ENCODE data around the gene SETX.

SETX gene

DNA sequence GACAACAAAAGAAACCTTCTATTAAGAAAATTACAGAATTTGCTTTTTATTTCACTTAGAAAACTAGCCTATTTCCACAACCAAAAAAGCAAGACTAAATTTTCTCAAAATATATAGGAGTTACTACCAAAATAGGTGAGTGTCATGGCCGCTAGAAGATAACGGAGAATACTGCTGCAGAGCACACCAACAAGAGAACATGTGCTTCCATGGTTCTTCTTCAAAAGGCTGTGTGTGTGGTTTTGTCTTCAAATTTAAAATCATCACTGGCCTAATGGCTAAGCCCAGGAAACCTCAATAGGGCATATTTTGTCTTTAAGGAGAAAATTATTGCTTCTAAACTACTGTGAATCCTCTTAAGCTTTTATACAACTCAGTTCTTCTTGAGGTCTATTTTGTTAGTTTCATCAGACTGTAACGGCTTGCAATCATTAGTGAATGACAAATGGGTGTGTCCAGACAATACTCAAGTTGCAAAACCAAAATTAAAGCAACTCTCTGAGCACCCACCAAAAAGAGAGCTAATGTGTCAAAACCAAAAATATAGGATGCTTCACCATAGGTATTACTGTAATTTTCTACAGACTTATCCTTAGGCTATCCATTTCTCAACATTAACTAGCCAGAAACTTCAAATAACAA lies 3.3 kb downstream of the SETX start:
- no peak for DNase-seq (ENCODE audit: low read depth in 2 of 2)

DNA sequence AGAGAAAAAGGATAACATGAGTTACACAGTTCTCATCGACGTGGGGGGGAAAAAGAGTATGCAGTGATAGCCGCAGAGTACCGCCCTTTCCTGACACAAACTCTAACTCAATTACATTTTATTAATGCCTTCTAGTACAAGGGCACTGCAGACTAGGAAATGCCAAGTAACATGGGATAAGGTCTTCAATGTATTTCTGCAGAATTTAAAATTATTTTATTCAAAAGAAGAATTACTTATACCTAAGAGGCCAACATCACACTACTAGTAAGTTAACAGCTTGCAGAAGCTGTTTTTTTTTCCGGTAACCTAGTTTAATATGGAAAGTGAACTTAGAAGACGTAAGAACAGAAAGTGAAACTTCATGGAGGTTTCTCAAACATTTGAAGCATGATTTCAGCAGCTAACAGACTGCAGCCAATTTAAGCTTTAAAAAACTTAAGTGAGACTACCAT lies 3.9 kb downstream of the SETX start:
- no peak for DNase-seq (ENCODE audit: low read depth in 2 of 2)

DNA sequence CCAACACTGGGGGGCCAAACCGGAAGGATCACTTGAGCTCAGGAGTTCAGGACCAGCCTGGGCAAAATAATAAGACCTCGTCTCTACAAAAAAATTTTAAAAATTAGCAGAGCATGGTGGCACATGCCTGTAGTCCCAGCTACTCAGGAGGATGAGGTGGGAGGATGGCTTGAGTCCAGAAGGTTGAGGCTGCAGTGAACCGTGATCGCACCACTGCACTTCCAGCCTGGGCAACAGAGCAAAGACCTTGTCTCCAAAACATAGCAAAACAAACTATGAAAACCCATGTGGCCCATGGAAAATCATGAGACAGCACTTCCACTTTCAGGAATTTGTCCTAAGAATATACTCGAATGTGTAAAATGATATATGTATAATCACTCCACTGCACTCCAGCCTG lies 6.1 kb downstream of the SETX start:
- no peak for DNase-seq (ENCODE audit: low read depth in 2 of 2)

DNA sequence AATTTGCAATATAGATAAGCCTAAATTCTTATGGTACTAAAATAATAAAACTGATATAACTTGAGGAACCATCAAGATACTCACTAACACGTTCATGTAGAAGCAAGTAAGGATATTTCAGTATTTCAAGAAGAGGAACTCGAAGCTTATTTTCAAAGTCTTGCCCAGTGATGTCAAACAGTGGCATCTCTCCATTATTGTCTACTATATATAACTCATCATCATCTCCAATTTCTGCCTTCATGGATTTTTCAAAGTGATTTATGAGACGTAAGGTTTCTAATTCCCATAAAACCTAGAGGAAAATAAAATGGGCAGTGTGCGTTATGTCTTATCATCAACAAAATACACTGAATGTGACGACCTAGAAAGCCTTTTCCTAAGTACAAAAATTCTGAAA lies 8.6 kb downstream of the SETX start:
- DNase-seq (ENCODE audit: low read depth in 2 of 2): no peak

DNA sequence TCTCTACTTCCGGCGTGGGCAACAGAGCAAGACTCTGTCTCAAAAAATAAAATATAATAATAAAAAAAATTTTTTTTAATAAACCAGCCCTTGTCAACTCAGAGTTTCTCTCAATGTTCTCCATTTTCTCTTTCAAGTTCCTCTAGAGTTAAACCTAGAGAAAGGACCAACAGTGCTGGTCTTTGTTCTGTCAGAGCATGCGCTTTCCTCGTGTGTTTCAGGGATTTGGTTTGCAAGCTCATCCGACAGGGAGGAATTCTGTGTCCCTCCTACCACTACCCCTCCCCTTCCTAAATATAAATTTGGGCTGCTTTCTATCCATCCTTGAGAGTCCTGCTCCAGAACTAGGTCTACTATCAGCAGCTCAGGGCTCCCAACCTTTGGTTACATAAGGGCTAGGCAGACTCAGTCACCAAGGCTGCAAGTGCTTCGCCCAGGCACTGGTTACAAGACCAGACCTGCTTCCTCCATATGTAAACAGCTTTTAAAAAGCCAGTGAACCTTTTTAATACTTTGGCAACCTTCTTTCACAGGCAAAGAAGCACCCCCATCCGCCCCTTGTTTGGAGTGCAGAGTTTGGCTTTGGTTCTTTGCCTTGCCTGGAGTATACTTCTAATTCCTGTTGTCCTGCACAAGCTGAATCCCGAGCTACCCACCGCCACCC lies 13.5 kb downstream of the SETX start:
- no peak for DNase-seq (ENCODE audit: low read depth in 2 of 2)

DNA sequence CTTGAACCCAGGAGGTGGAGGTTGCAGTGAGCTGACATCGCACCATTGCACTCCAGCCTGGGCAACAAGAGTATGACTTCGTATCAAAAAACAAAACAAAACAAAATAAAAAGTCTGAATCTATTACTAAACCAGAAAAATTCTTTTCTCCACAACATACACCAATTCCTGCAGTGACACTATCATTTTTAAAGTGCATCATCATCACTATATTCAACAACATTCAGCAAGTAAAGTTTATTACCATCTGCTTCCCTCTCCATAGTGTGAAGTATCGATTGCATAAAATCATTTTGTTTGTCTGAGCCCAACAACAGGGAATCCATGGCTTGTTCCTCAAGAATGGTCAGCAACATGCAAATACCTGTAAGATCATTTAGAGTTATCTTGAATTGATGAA lies 20.4 kb downstream of the SETX start:
- no peak for DNase-seq (ENCODE audit: low read depth in 2 of 2)

DNA sequence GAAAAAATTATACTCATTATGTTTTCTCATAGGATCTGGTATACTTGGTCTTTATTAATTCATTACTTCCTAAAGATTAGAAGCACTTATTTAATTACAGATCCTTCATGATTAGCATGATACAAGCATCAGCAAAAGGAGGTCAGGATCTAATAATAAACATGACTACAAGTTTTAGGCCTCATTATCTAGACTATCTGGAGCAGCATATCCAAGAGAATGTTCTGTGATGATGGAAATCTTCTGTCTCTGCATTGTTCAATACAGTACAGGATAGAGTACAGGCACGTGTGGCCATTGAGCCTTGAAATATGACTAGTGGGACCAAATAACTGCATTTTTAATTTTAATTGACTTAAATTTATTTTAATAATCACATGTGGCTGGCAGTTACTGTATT lies 21.2 kb downstream of the SETX start:
- no peak for DNase-seq (ENCODE audit: low read depth in 2 of 2)

DNA sequence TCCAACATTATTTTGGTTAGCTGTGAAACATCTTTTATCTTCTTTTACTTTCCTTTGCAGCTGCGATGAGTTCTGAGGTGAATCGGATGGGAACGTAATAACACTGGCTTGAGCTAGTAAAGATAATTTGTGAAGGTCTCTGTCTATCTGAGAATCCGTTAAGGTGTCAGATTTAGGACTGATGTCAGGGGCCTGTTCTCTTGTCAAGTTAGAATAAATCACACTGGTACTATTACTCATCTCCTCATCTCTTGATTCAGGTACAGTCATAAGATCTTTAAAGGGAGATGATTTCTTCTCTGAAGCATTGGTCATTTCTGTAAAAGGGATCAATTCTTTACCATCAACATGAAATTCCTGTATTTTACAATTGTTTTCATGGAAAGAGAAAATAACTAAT lies 26.2 kb downstream of the SETX start:
- no peak for DNase-seq (ENCODE audit: low read depth in 2 of 2)

DNA sequence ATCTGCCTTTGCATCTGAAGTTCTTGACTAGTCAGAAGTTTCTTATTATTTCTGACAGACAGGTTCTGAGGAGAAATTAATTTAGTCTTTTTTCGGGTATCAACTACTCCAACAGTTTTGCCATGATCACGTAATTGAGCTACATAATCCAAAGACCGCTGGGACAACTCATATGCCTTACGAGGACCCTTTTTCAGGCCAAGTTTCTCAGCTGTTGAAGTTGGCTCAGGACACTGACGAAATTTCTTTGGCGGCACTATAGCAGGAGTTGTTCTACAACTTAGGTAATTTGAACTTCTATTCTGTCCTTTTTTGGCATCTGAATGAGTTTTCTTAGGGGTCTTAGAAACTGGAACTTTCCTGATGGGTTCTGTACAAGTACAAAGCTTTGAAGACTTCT lies 27.2 kb downstream of the SETX start:
- DNase-seq (ENCODE audit: low read depth in 2 of 2): no peak

DNA sequence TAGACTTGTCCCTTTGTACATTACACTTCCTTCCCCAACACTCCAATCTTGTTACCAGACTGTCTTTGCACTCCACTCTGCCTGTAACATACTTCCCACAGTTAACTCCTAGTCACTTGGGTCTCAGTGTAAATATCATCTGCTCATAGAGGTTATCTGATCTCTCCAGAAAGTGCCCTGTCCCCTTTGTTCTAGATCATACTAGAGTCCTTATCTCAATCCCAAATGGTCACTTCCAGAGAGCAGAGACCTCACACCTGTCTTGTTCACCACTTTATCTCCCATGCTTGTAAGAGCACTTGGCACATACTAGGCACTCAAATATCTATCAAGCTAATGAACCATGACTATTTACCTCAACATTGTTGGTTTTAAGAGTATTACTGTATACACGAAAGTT lies 30.4 kb downstream of the SETX start:
- DNase-seq (ENCODE audit: low read depth in 2 of 2): no peak

DNA sequence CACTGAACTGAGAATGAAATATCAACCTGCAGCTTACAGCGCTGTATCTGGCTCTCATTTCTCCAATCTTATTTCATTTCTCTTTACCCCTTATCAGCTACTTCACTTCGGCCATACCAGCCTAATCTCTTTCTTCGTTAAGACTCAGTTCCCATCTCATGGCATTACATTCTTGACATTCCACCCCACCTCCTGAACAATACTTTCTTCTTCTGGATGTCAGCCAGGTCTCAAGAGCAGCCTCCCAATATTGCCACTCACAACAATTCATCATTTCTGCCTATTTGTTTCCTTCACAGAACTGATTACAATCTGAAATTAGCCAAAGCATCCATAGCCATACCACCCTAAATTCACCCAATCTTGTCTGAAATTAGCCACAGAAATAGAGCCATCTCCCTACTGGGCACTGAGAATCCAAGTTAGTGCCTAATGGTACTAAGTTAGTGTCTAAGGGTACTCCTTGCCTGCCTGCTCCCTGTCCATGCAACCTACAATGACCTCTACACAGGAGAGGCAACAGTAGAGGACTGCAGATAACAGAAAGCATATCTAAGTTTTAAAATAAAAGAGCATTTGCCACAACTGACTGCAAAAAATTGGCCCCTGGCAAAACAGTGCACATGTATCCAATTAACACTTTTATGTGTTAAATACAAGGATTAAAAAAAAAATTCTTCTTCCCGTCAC lies 35.2 kb downstream of the SETX start:
- no peak for DNase-seq (ENCODE audit: low read depth in 2 of 2)

DNA sequence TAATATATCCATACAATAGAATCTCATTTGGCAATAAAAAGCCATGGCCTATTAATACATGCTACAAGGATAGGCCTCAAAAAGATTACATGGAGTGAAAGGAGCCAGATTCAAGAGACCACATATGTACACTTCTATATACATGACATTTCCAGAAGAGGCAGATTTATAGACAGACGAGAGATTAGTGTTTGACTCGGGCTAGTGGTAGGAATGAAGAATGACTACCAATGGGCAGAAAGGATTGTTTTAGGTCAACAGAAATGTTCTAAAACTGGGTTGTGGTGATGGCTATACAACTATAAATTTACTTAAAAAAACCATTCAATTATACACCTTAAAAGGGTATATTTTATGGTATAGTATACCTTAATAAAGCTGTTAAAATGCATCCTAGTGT lies 41.9 kb downstream of the SETX start:
- DNase-seq (ENCODE audit: low read depth in 2 of 2): no peak

DNA sequence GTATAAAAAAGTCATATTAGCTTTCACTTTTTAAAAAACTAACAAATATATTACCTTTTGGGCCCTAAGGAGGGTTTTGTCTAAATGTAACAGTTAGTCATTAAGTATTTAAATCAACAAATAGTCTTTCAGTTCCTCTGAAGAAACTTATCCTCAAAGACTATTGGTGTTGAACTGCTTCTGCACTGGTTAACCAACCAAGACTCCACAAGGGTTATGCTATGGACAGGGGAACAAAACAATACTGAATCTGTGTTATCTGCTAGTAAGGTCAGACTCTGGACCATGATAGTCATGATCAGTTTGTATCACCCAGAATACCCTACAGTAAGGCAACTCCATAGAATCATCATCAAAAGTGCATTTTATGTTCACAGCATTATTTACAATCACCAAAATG lies 42.4 kb downstream of the SETX start:
- DNase-seq (ENCODE audit: low read depth in 2 of 2): no peak

DNA sequence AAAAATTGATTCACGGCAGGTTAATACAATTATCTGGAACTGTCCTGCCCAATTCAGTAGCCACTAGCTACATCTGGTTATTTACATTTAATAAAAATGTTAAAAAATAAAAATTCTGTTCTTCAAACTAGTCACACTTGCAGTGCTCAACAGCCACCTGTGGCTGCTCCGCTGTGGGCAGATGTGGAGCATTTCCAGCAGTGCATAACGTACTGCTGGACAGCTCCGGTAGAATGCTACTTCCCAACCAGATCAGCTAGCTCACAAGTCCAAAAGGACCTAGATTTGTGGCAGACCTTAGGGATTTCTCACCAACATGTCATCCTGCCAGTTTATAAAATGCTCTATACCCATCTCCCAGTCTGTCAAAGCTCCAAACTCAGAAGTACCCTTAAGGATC lies 42.8 kb downstream of the SETX start:
- no peak for DNase-seq (ENCODE audit: low read depth in 2 of 2)

DNA sequence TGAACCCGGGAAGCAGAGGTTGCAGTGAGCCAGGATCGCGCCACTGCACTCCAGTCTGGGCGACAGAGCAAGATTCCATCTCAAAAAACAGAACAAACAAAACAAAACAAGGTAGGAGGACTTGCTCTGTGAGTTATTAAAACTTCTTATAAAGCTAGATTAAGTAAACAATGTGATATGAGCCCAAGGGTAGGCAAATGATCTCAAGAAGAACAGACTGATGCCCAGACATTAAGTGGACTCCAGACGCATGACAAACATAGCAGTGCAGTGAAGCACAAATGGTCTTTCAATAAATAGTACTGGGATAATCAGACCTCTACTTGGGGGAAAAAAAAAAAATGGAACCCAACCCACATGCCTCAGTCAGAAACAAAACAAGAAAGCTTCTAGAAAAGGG lies 45.7 kb downstream of the SETX start:
- no peak for DNase-seq (ENCODE audit: low read depth in 2 of 2)

DNA sequence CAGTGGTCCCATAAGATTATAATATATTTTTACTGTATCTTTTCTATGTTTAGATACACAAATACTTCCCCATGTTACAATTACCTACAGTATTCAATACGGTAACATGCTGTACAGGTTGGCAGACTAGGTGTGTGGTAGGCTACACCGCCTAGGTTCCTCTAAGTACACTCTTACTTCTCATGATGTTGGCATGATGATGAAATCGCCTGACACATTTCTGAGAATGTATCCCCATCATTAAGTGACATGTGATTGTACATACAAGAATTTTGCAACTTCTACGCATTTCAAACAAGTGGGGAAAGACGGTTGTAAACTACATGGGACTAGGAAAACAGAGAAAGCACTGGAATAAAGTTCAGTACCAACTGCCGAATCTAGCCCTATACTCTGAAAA lies 53.3 kb downstream of the SETX start:
- DNase-seq (ENCODE audit: low read depth in 2 of 2): no peak

DNA sequence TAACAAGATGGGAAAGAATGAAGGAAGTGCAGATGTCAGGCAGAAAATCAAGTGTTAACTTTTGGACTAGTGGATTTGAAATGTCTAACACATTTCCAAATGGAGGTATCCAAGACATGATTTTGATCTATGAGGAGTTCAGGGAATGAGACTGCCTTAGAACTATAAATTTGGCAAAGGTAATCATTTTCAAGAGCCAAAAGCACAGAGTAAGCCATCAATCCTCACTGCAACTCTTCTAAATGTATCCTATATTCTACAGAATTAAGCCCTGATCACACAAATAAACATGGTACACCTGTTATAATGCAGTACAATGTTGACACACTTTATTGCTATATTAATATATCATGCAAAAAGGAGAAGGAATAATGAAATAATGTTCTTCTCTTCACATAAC lies 55.6 kb downstream of the SETX start:
- no peak for DNase-seq (ENCODE audit: low read depth in 2 of 2)

DNA sequence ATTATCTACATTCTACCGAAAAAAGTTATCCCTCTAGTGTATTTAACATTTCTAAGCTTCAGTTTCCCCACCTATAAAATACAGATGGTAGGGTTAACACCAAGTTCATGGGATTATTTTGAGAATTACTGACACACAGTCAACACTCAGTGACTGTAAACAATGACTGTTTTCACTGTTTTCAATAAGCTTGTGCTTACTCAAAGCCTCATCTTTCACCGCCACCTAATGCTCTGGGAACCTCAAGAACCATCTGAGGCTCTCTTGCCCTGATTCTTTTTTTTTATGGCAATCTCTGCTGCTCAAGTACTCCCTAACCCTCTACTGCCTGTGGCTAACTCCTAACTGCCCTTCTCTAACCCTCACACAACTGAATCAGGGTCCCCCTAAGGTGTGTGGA lies 59.6 kb downstream of the SETX start:
- DNase-seq (ENCODE audit: low read depth in 2 of 2): no peak

DNA sequence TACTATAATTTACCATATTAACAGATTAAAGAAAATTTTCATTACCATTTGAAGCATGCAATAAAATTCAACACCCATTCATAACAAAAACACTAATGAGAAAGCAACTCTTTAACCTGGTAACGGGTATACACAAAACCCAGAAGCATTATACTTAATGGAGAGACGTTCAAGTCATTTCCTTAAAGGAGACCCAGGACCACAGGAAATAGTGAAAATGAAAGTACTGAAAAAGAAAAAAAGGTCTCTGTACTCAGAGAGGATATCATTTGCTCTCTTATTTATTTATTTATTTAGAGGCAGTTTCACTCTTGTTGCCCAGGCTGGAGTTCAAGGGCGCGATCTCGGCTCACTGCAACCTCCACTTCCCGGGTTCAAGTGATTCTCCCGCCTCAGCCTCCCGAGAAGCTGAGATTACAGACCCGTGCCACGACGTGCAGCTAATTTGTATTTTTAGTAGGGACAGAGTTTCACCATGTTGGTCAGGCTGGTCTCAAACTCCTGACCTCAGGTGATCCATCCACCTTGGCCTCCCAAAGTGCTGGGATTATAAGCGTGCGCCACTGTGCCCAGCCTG lies 61.6 kb downstream of the SETX start:
- no peak for DNase-seq (ENCODE audit: low read depth in 2 of 2)

DNA sequence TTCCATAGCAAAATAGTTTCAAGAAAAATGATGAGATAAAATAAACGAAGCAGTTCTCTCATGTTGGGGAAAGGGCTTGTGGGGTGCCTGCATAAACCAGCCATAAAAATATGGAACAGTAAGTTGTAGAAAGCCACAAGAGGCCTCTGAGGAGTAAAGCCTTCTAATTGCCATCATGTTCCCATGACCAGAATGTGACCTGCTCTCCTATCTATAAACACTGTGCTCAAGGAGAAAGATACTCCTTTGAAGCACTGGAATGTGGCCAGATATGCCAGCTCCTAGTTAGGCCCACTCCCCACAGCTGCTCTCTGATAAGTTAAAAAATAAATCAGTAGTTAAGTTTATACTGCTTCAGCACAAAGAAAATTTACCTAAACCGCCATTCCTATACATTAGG lies 65.8 kb downstream of the SETX start:
- DNase-seq (ENCODE audit: low read depth in 2 of 2): no peak

DNA sequence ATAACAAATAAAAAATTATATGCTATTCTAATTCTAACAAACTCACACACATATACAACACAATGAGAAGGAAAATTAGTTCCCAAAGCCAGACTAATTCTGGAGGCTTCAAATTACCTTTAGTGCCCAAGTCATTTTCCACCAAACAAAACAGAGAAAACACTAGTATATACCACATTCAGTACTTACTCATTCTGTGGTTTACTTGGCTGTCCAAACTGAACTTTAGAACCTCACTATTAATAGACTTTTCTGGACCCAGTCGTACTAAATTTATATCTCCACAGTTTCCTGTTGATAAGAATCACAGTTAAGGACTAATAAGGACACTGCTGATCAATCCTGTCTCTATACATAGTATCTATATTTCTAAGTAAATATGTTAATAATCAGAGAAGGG lies 66.4 kb downstream of the SETX start:
- DNase-seq (ENCODE audit: low read depth in 2 of 2): no peak

DNA sequence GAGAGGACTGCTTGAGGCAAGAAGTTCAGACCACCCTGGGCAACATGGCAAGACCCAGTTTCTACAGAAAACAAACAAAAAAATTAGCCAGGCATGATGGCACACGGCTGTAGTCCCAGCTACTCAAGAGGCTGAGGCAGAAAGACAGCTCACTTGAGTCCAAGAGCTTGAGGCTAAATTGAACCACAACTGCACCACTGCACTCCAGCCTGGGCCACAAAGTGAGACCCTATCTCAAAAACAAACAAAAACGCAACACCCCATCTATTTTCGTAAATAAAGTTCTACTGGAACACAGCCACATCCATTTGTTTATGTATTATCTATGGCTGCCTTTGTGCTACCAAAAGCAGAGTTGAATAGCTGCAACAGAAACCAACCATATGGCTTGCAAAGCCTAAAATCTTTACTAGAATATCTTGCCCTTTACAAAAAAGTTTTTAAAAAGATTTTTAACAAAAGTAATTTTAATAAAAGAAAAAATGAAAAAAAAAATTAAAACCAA lies 67.5 kb downstream of the SETX start:
- no peak for DNase-seq (ENCODE audit: low read depth in 2 of 2)

DNA sequence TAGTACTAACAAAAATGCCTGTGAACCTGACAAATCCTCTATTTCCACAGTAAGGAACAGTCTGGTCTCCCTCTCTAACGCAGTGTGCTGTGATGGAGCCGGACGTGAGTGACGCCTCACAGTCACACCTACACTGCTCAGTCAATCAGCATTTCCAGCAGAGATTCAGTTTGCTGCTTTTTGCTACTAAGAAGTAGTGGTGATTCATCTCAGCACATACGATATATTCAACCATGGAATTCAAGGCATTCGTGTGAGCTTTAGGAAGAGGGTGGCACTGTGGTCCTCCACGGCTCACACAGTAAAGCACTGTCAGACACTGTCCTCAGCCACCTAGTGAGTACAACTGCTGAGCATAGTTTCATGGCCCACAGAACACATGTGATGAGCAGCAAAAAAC lies 70.9 kb downstream of the SETX start:
- DNase-seq (ENCODE audit: low read depth in 2 of 2): no peak
